A549 (cell line): ENCODE measurements around the gene MAN2A2. TPM values are rescaled to one million over a fixed set of nuclear protein-coding genes. Genes with fewer than 3 reads are reported as not detected.

Experiments
- ATAC-seq, 2 experiments: fragments of 200-7000 bp in 1 of 2; fragments of >200 bp in 1 of 2; cut with Nextera tagmentation in 1 of 2; cut with Tn5 transposase in 1 of 2; 3 replicates each; pipeline versions ENCODE4 v1.8.0 to v1.9.1; 2018 to 2020; ENCODE audit warnings: mild to moderate bottlenecking in 1 of 2, moderate library complexity in 1 of 2
- CTCF ChIA-PET: fragments of 300-600 bp; sonication (Branson Sonifier 250); formaldehyde crosslinking; extraction: SDS; loops from one replicate; lab custom pipeline; 2021; ENCODE audit warnings: antibody characterized with exemption, inconsistent platforms; lab: Yijun Ruan, JAX
- POLR2A ChIA-PET: fragments of 350-600 bp; formaldehyde crosslinking; extraction: SDS; loops from one replicate; lab custom pipeline; 2021; ENCODE audit warnings: antibody characterized with exemption, inconsistent platforms; lab: Yijun Ruan, JAX
- DNase-seq, 2 experiments: peaks; one replicate each; pipeline versions ENCODE4 v3.0.0 to v3.0.0-alpha.2; 2011 to 2016; ENCODE audit warnings: low read depth in 1 of 2, low spot score in 1 of 2
- FAIRE-seq: peaks from 2 replicates; lab custom pipeline; 2011; peaks lifted over from hg19 to GRCh38; lab: Jason Lieb, UNC
- H3K27ac ChIP-seq, 2 experiments: fragments of >200 bp; sonication (Bioruptor Twin); formaldehyde crosslinking; 3 replicates each; pipeline ENCODE4 v1.5.1; 2016 to 2017
- H3K4me1 ChIP-seq: fragments of >200 bp; sonication (Bioruptor Twin); formaldehyde crosslinking; 3 replicates; pipeline ENCODE4 v1.6.1; 2016
- H3K4me2 ChIP-seq: fragments of >200 bp; sonication (Bioruptor Twin); formaldehyde crosslinking; 3 replicates; pipeline ENCODE4 v1.6.1; 2016
- H3K4me3 ChIP-seq: fragments of >200 bp; sonication (Bioruptor Twin); formaldehyde crosslinking; 3 replicates; pipeline ENCODE4 v1.5.1; 2016
- H3K9me3 ChIP-seq: fragments of >200 bp; sonication (Bioruptor Twin); formaldehyde crosslinking; 3 replicates; pipeline ENCODE4 v1.6.1; 2016
- CEBPB ChIP-seq, 2 experiments: fragments of >200 bp in 1 of 2; sonication (Bioruptor Twin) in 1 of 2; formaldehyde crosslinking in 1 of 2; IDR thresholded peaks; 2 replicates each; pipeline ENCODE4 v1.6.1; 2012 to 2016
- EHMT2 ChIP-seq: fragments of 200-600 bp; sonication (generic); IDR thresholded peaks from 2 replicates; pipeline ENCODE4 v1.6.1; 2016; ENCODE audit warnings: antibody characterized with exemption, low read depth, mild to moderate bottlenecking, moderate library complexity
- FOSB ChIP-seq: fragments of 250-450 bp; sonication (Bioruptor Pico); IDR thresholded peaks from 2 replicates; pipeline ENCODE4 v1.5.0; 2020; ENCODE audit warnings: mild to moderate bottlenecking, moderate library complexity
- FOSL2 ChIP-seq, 2 experiments: fragments of 450-650 bp in 1 of 2; fragments of >200 bp in 1 of 2; sonication (Bioruptor Twin) in 1 of 2; formaldehyde crosslinking; IDR thresholded peaks; 2 replicates each; pipeline versions ENCODE4 v1.5.0 to v1.6.1; 2016 to 2020; ENCODE audit warnings: mild to moderate bottlenecking in 1 of 2, moderate library complexity in 1 of 2
- GATA3 ChIP-seq: IDR thresholded peaks from 2 replicates; pipeline ENCODE4 v1.6.1; 2012; ENCODE audit warnings: borderline replicate concordance
- HOXA7 ChIP-seq: fragments of 250-450 bp; sonication (Bioruptor Pico); IDR thresholded peaks from 2 replicates; pipeline ENCODE4 v1.5.0; 2020; ENCODE audit warnings: mild to moderate bottlenecking, moderate library complexity
- HOXB13 ChIP-seq: fragments of 250-450 bp; sonication (Bioruptor Pico); IDR thresholded peaks from 2 replicates; pipeline ENCODE4 v1.5.0; 2020; ENCODE audit warnings: low read depth, mild to moderate bottlenecking, moderate library complexity
- JUNB ChIP-seq: fragments of >200 bp; sonication (Bioruptor Twin); formaldehyde crosslinking; IDR thresholded peaks from 2 replicates; pipeline ENCODE4 v1.6.1; 2016
- KDM5A ChIP-seq: fragments of 200-600 bp; sonication (generic); IDR thresholded peaks from 2 replicates; pipeline ENCODE4 v1.6.1; 2016; ENCODE audit warnings: antibody characterized with exemption, mild to moderate bottlenecking
- MAFK ChIP-seq: fragments of 450-650 bp; IDR thresholded peaks from 2 replicates; pipeline ENCODE4 v1.6.1; 2014; ENCODE audit not compliant: partially characterized antibody
- MYC ChIP-seq: IDR thresholded peaks from 2 replicates; pipeline ENCODE4 v1.6.1; 2012; ENCODE audit warnings: mild to moderate bottlenecking, inconsistent platforms, low read length, improper control_type of control experiment, borderline replicate concordance
- NFE2L2 ChIP-seq: fragments of 150-350 bp; conservative IDR thresholded peaks from 2 replicates; pipeline ENCODE4 v1.6.1; 2014; ENCODE audit warnings: low read length
- NPAS2 ChIP-seq: fragments of 250-450 bp; sonication (Bioruptor Pico); IDR thresholded peaks from 2 replicates; pipeline ENCODE4 v1.8.0; 2022; ENCODE audit warnings: mild to moderate bottlenecking, moderate library complexity, borderline replicate concordance
- RAD21 ChIP-seq, 2 experiments: fragments of >200 bp in 1 of 2; sonication (Bioruptor Twin) in 1 of 2; formaldehyde crosslinking in 1 of 2; IDR thresholded peaks in 1 of 2; conservative IDR thresholded peaks in 1 of 2; 2 replicates in 1 of 2; 3 replicates in 1 of 2; pipeline ENCODE4 v1.6.1; 2012 to 2018; ENCODE audit warnings: inconsistent platforms in 1 of 2
- RCOR1 ChIP-seq: fragments of 150-350 bp; IDR thresholded peaks from 2 replicates; pipeline ENCODE4 v1.6.1; 2014; ENCODE audit warnings: antibody characterized with exemption, low read length, low read depth
- REST ChIP-seq: fragments of 200-600 bp; sonication (generic); IDR thresholded peaks from 2 replicates; pipeline ENCODE4 v1.6.1; 2016; ENCODE audit warnings: antibody characterized with exemption, mild to moderate bottlenecking, moderate library complexity
- RFX5 ChIP-seq: fragments of 450-650 bp; IDR thresholded peaks from 2 replicates; pipeline ENCODE4 v1.7.1; 2014; ENCODE audit warnings: antibody characterized with exemption, mild to moderate bottlenecking, moderate library complexity
- TP53 ChIP-seq: fragments of 250-450 bp; sonication (Bioruptor Pico); IDR thresholded peaks from 2 replicates; pipeline ENCODE4 v1.5.0; 2021; ENCODE audit warnings: mild to moderate bottlenecking, moderate library complexity
- USF2 ChIP-seq: fragments of 450-650 bp; IDR thresholded peaks from 2 replicates; pipeline ENCODE4 v1.6.1; 2014; ENCODE audit warnings: antibody characterized with exemption
- ZNF302 ChIP-seq: fragments of 250-450 bp; sonication (Bioruptor Pico); IDR thresholded peaks from 2 replicates; pipeline ENCODE4 v1.9.0; 2021; ENCODE audit warnings: inconsistent platforms, mild to moderate bottlenecking, moderate library complexity
- WGBS: methylation state at CpG from one replicate; pipeline ENCODE4 v1.1.6; 2017; ENCODE audit errors: missing lambda C conversion rate; 5-methylcytosine and 5-hydroxymethylcytosine counted together
- polyA plus RNA-seq, 4 experiments: library from polyadenylated mRNA; depleted of rRNA in 3 of 4; stranded (reverse); fragments of >200 nt; fragmentation: RNase III in 1 of 4; extraction: RNeasy Plus Mini Kit Qiagen cat#74134 plus additional on column Dnase treatment in 1 of 4; gene quantifications; 2 replicates in 3 of 4; 3 replicates in 1 of 4; pipeline ENCODE4 v1.2.3, GENCODE V29; 2011 to 2017

MAN2A2 gene
- polyA plus RNA-seq, 2 of the 4 experiments (the other 2 are of a cell fraction) = 22.0 to 32.6 TPM

- TF ChIP-seq NFE2L2 (no peak), FOSB (CRISPR knock-in tag) (no peak), KDM5A (no peak), REST (no peak), TP53 (CRISPR knock-in tag) (no peak), HOXA7 (CRISPR knock-in tag) (no peak), USF2 (no peak), EHMT2 (no peak), RCOR1 (no peak), GATA3 (no peak), HOXB13 (CRISPR knock-in tag) (no peak), RFX5 (no peak), MYC (no peak), CEBPB (IDR thresholded peaks at IDR 0.05) (no peak)
- Histone ChIP-seq H3K4me1 (peaks cover 11% of the 10 kb centered on the region), H3K9me3 (no peaks in the 10 kb centered on the region), H3K4me3 (no peak overlapping the region), H3K4me2 (no peak overlapping the region), H3K27ac (no peak overlapping the region)
- POLR2A ChIA-PET = no interaction called here
- WGBS = 95% methylated on average over 7 of the region's 7 CpGs
- CTCF ChIA-PET = interaction anchor here (0.5 to 25.4 kb wide), 10 partner anchors 7 to 652 kb away, joined by 3 to 536 read pairs (median 3); partner anchors contain the start of genes HDDC3, RCCD1 and UNC45A
- ATAC-seq (no peak), FAIRE-seq (no peak), DNase-seq (no peak)
Observed at GRCh38 chr15:90945091-90945490, 42.0 kb downstream of the MAN2A2 start.

GRCh38 chr15:90946538-90946937 lies 43.4 kb downstream of the MAN2A2 start:
- POLR2A ChIA-PET = interaction anchor here (0.6 to 2.0 kb wide), 3 partner anchors 8 to 1898 kb away, joined by 3 to 5 read pairs (median 5); partner anchors contain the start of genes RCCD1 and UNC45A
- FAIRE-seq (no peak), ATAC-seq (no peak; a peak in 1 of 6 replicates), DNase-seq (no peak)
- Histone ChIP-seq H3K4me2 (no peak overlapping the region), H3K4me3 (no peak overlapping the region), H3K9me3 (no peaks in the 10 kb centered on the region), H3K27ac (no peak overlapping the region), H3K4me1 (peaks cover 11% of the 10 kb centered on the region)
- TF ChIP-seq NFE2L2 (no peak), EHMT2 (no peak), RAD21 (conservative IDR thresholded peaks at IDR 0.05 in 1 of 2, IDR thresholded peaks at IDR 0.05 in 1 of 2) (no peak), NPAS2 (CRISPR knock-in tag) (no peak), FOSL2 (IDR thresholded peaks at IDR 0.05) (no peak), FOSL2 (CRISPR knock-in tag; IDR thresholded peaks at IDR 0.05) (no peak), ZNF302 (CRISPR knock-in tag) (no peak), MAFK (no peak), JUNB (no peak)
- CTCF ChIA-PET = interaction anchor here (0.6 to 25.4 kb wide), 10 partner anchors 8 to 627 kb away, joined by 3 to 536 read pairs (median 5); partner anchors contain the start of genes HDDC3, RCCD1, UNC45A and VPS33B
- 96% methylated on average over 12 of the region's 16 CpGs for WGBS
